Large intestine (tissue), 3 donors: ENCODE measurements around the gene LSM7. TPM values are rescaled to one million over a fixed set of nuclear protein-coding genes. Genes with fewer than 3 reads are reported as not detected.
A peak's percentile ranks its signal among the peaks of the same experiment; 100 is the strongest.

Experiments
- DNase-seq, 2 donors: peaks; one replicate each; pipeline versions ENCODE4 v3.0.0 to v3.0.0-alpha.2; 2013
- H3K27ac ChIP-seq: one replicate; pipeline ENCODE4 v1.5.1; 2013; ENCODE audit warnings: low read length
- H3K27me3 ChIP-seq: 2 replicates; pipeline ENCODE4 v1.6.1; 2013; ENCODE audit warnings: low read length; ENCODE audit not compliant: control insufficient read depth, insufficient read depth
- H3K36me3 ChIP-seq: 2 replicates; pipeline ENCODE4 v1.6.1; 2013; ENCODE audit warnings: low read length; ENCODE audit not compliant: control insufficient read depth, insufficient read depth
- H3K4me1 ChIP-seq: one replicate; pipeline ENCODE4 v1.6.1; 2013; ENCODE audit warnings: low read length; ENCODE audit not compliant: control insufficient read depth, insufficient read depth
- H3K4me3 ChIP-seq: one replicate; pipeline ENCODE4 v1.5.1; 2013; ENCODE audit warnings: low read length
- H3K9me3 ChIP-seq: one replicate; pipeline ENCODE4 v1.6.1; 2013; ENCODE audit warnings: mild to moderate bottlenecking, low read depth, low read length, moderate library complexity; ENCODE audit not compliant: control insufficient read depth
- WGBS: methylation state at CpG from one replicate; pipeline ENCODE4 v1.1.5; 2013; ENCODE audit warnings: low lambda C conversion rate; ENCODE audit not compliant: insufficient coverage; 5-methylcytosine and 5-hydroxymethylcytosine counted together
- polyA plus RNA-seq: library from polyadenylated mRNA; unstranded; fragments of 120-200 nt; gene quantifications from one replicate; pipeline ENCODE4 v1.2.1, GENCODE V29; 2013

The LSM7 gene
- polyA plus RNA-seq, 1 donor, result 152 TPM

GRCh38 chr19:2276429-2276986, 51.9 kb downstream of the LSM7 start:
- Histone ChIP-seq H3K27ac (no peak overlapping the region), H3K9me3 (peaks cover 4% of the 10 kb centered on the region), H3K4me3 (no peak overlapping the region), H3K36me3 (peaks cover 29% of the 10 kb centered on the region), H3K4me1 (peaks cover 35% of the 10 kb centered on the region), H3K27me3 (peaks cover 4% of the 10 kb centered on the region)
- no peak for DNase-seq
- no CpG with 5 or more reads among the region's 28 CpGs for WGBS

GRCh38 chr19:2275588-2276428, 52.6 kb downstream of the LSM7 start:
- no peak overlapping the region for H3K4me3 ChIP-seq
- no peak for DNase-seq
- peaks cover 33% of the 10 kb centered on the region for H3K36me3 ChIP-seq
- no peak overlapping the region for H3K27ac ChIP-seq
- WGBS, result no CpG with 5 or more reads among the region's 74 CpGs
- H3K9me3 ChIP-seq, result peaks cover 4% of the 10 kb centered on the region
- peaks cover 4% of the 10 kb centered on the region for H3K27me3 ChIP-seq
- peaks cover 36% of the 10 kb centered on the region for H3K4me1 ChIP-seq

- WGBS, result 100% methylated on average over 4 of the region's 16 CpGs
- no peak overlapping the region for H3K4me3 ChIP-seq
- H3K27ac ChIP-seq, result no peak overlapping the region
- H3K9me3 ChIP-seq, result peaks cover 4% of the 10 kb centered on the region
- H3K27me3 ChIP-seq, result no peaks in the 10 kb centered on the region
- peaks cover 33% of the 10 kb centered on the region for H3K36me3 ChIP-seq
- DNase-seq, result peak in 1 of 2 donors; percentile 60
- peaks cover 36% of the 10 kb centered on the region for H3K4me1 ChIP-seq
These were observed 53.4 kb downstream of the LSM7 start for GRCh38 chr19:2274931-2275535.

- WGBS, result no CpG with 5 or more reads among the region's 9 CpGs
- no peak for DNase-seq
- H3K9me3 ChIP-seq, result peaks cover 4% of the 10 kb centered on the region
- peaks cover 33% of the 10 kb centered on the region for H3K36me3 ChIP-seq
- no peak overlapping the region for H3K4me3 ChIP-seq
- H3K27me3 ChIP-seq, result no peaks in the 10 kb centered on the region
- peak overlapping the region; percentile 52 for H3K27ac ChIP-seq
- H3K4me1 ChIP-seq, result peaks cover 36% of the 10 kb centered on the region
These were observed 54.1 kb downstream of the LSM7 start for GRCh38 chr19:2274185-2274711.

GRCh38 chr19:2273356-2274184, 54.8 kb downstream of the LSM7 start:
- peak overlapping the region; percentile 15 for H3K4me3 ChIP-seq
- H3K27ac ChIP-seq, result peak overlapping the region; percentile 52
- no CpG with 5 or more reads among the region's 45 CpGs for WGBS
- peaks cover 4% of the 10 kb centered on the region for H3K9me3 ChIP-seq
- peaks cover 34% of the 10 kb centered on the region for H3K4me1 ChIP-seq
- peaks cover 33% of the 10 kb centered on the region for H3K36me3 ChIP-seq
- DNase-seq, result peak; percentile 69 to 75
- no peaks in the 10 kb centered on the region for H3K27me3 ChIP-seq

Other genes with a start within 250 kb of the LSM7 start
- 20.8 TPM for gene MOB3A, start 232.3 kb downstream of the LSM7 start, polyA plus RNA-seq
- gene IZUMO4, start 231.7 kb downstream of the LSM7 start, polyA plus RNA-seq, result 4.4 TPM
- 103 TPM for gene AP3D1, start 177.0 kb downstream of the LSM7 start, polyA plus RNA-seq
- gene DOT1L, start 164.7 kb downstream of the LSM7 start, polyA plus RNA-seq, result 20.3 TPM
- 115 TPM for gene PLEKHJ1, start 92.3 kb downstream of the LSM7 start, polyA plus RNA-seq
- 75.2 TPM for gene SF3A2, start 91.8 kb downstream of the LSM7 start, polyA plus RNA-seq
- 4.6 TPM for gene AMH, start 79.3 kb downstream of the LSM7 start, polyA plus RNA-seq
- 2.2 TPM for gene JSRP1, start 72.2 kb downstream of the LSM7 start, polyA plus RNA-seq
- gene PEAK3, start 46.4 kb downstream of the LSM7 start, polyA plus RNA-seq, result 0.15 TPM
- gene LINGO3, start 20.4 kb downstream of the LSM7 start, polyA plus RNA-seq, result 0.66 TPM
- gene SPPL2B, start 98 bp upstream of the LSM7 start, polyA plus RNA-seq, result 112 TPM
- gene TMPRSS9, start 31.7 kb upstream of the LSM7 start, polyA plus RNA-seq, result 1.9 TPM
- gene TIMM13, start 99.0 kb upstream of the LSM7 start, polyA plus RNA-seq, result 91.2 TPM
- 40.2 TPM for gene LMNB2, start 128.4 kb upstream of the LSM7 start, polyA plus RNA-seq
- 23.2 TPM for gene GADD45B, start 147.5 kb upstream of the LSM7 start, polyA plus RNA-seq